Measurements from ENCODE around the gene PPCDC. TPM values are rescaled to one million over a fixed set of nuclear protein-coding genes. Genes with fewer than 3 reads are reported as not detected.

PPCDC gene
- total RNA-seq, 2 experiments from 2014 or later: 23.3 to 24.0 TPM

GRCh38 chr15:75008629-75009326 lies 14.6 kb upstream of the PPCDC start:
- DNase-seq (no peak), ATAC-seq (no peak)
- ChIA-PET POLR2A (no interaction called here), CTCF (no interaction called here)
- Mint-ChIP-seq H3K27ac (no peak overlapping the region), H3K36me3 (ENCODE audit: low read depth) (no peaks in the 10 kb centered on the region), H3K4me1 (peaks cover 10% of the 10 kb centered on the region), H3K9me3 (ENCODE audit: low read depth) (no peaks in the 10 kb centered on the region), H3K27me3 (no peaks in the 10 kb centered on the region), H3K4me3 (no peak overlapping the region)
- intact Hi-C loops (cut with DNase I, micrococcal nuclease): no loop called here

- DNase-seq (no peak), ATAC-seq (no peak)
- no peaks in the 10 kb centered on the region for H3K4me1 Mint-ChIP-seq
- no peak overlapping the region for H3K4me3 Mint-ChIP-seq
- H3K36me3 Mint-ChIP-seq (ENCODE audit: low read depth): no peaks in the 10 kb centered on the region
- H3K9me3 Mint-ChIP-seq (ENCODE audit: low read depth): no peaks in the 10 kb centered on the region
- no peak overlapping the region for H3K27ac Mint-ChIP-seq
- POLR2A ChIA-PET: interaction anchor here (0.6 kb wide), 1 partner anchor 27 kb away, joined by 3 read pairs; no protein-coding TSS in a partner anchor
- intact Hi-C loops (cut with DNase I, micrococcal nuclease): no loop called here
- no peaks in the 10 kb centered on the region for H3K27me3 Mint-ChIP-seq
- CTCF ChIA-PET: no interaction called here
These were observed 7.0 kb upstream of the PPCDC start for GRCh38 chr15:75016431-75016830.

- Mint-ChIP-seq H3K4me3 (no peak overlapping the region), H3K4me1 (peaks cover 8% of the 10 kb centered on the region), H3K27me3 (no peaks in the 10 kb centered on the region), H3K27ac (no peak overlapping the region), H3K9me3 (ENCODE audit: low read depth) (no peaks in the 10 kb centered on the region), H3K36me3 (ENCODE audit: low read depth) (no peaks in the 10 kb centered on the region)
- ChIA-PET POLR2A (no interaction called here), CTCF (interaction anchor here (0.7 to 0.8 kb wide), 2 partner anchors 10 to 106 kb away, joined by 3 read pairs; no protein-coding TSS in a partner anchor)
- intact Hi-C loops (cut with DNase I, micrococcal nuclease): loop anchor here (5.0 to 10.0 kb wide), 3 partner anchors 323 to 665 kb away; partner anchors contain the start of genes EDC3 (in 1 of the 2) and SIN3A (in 1 of the 2)
- DNase-seq (no peak), ATAC-seq (no peak)
These were observed 3.5 kb upstream of the PPCDC start for GRCh38 chr15:75019916-75020315.

GRCh38 chr15:75021341-75021740 lies 2.0 kb upstream of the PPCDC start:
- H3K27me3 Mint-ChIP-seq: no peaks in the 10 kb centered on the region
- ChIA-PET POLR2A (interaction anchor here (0.6 kb wide), 1 partner anchor 187 kb away, joined by 4 read pairs; no protein-coding TSS in a partner anchor), CTCF (no interaction called here)
- intact Hi-C loops (cut with DNase I, micrococcal nuclease): loop anchor here (5.0 to 10.0 kb wide), 3 partner anchors 324 to 663 kb away; partner anchors contain the start of genes EDC3 (in 1 of the 2) and SIN3A (in 1 of the 2)
- no peak overlapping the region for H3K4me3 Mint-ChIP-seq
- ATAC-seq: no peak
- no peaks in the 10 kb centered on the region for H3K9me3 Mint-ChIP-seq (ENCODE audit: low read depth)
- no peak for DNase-seq
- H3K36me3 Mint-ChIP-seq (ENCODE audit: low read depth): no peaks in the 10 kb centered on the region
- no peak overlapping the region for H3K27ac Mint-ChIP-seq
- peaks cover 13% of the 10 kb centered on the region for H3K4me1 Mint-ChIP-seq

- intact Hi-C loops (cut with DNase I, micrococcal nuclease): loop anchor here (1.0 to 10.0 kb wide), 15 partner anchors 27 to 662 kb away; partner anchors contain the start of genes SIN3A (in 2 of the 2), COX5A (in 1 of the 2), EDC3 (in 1 of the 2) and IMP3 (in 1 of the 2)
These were observed 608 bp upstream of the PPCDC start for GRCh38 chr15:75022783-75023180.

GRCh38 chr15:75023872-75024636 lies 664 bp downstream of the PPCDC start:
- Mint-ChIP-seq H3K36me3 (ENCODE audit: low read depth) (no peaks in the 10 kb centered on the region), H3K27me3 (no peaks in the 10 kb centered on the region), H3K27ac (peak overlapping the region; percentile 95), H3K4me3 (peak overlapping the region; percentile 89), H3K9me3 (ENCODE audit: low read depth) (no peaks in the 10 kb centered on the region), H3K4me1 (peaks cover 13% of the 10 kb centered on the region)
- peak; percentile 25 for DNase-seq
- CTCF ChIA-PET: interaction anchor here (0.5 to 1.8 kb wide), 12 partner anchors 9 to 408 kb away, joined by 3 to 13 read pairs (median 4); partner anchors contain the start of gene C15orf39
- ATAC-seq: no peak
- intact Hi-C loops (cut with DNase I, micrococcal nuclease): loop anchor here (1.0 to 10.0 kb wide), 15 partner anchors 29 to 661 kb away; partner anchors contain the start of genes SIN3A (in 2 of the 2), COX5A (in 1 of the 2), EDC3 (in 1 of the 2) and IMP3 (in 1 of the 2)
- POLR2A ChIA-PET: interaction anchor here (0.6 to 1.2 kb wide), 6 partner anchors 9 to 180 kb away, joined by 4 to 10 read pairs (median 6); partner anchors contain the start of genes COX5A and SCAMP5

More at GRCh38 chr15:75022783-75023180, 608 bp upstream of the PPCDC start:
- POLR2A ChIA-PET: interaction anchor here (0.7 to 1.2 kb wide), 4 partner anchors 8 to 181 kb away, joined by 3 to 10 read pairs (median 6); partner anchors contain the start of genes C15orf39 and SCAMP5
- Mint-ChIP-seq H3K9me3 (ENCODE audit: low read depth) (no peaks in the 10 kb centered on the region), H3K27me3 (no peaks in the 10 kb centered on the region), H3K4me1 (peaks cover 13% of the 10 kb centered on the region), H3K4me3 (peak overlapping the region; percentile 89), H3K27ac (no peak overlapping the region), H3K36me3 (ENCODE audit: low read depth) (no peaks in the 10 kb centered on the region)
- ATAC-seq (no peak), DNase-seq (no peak)
- CTCF ChIA-PET: interaction anchor here (0.6 to 1.3 kb wide), 5 partner anchors 27 to 584 kb away, joined by 3 to 8 read pairs (median 4); partner anchors contain the start of genes C15orf39 and SCAMP5

- DNase-seq: no peak
- no peaks in the 10 kb centered on the region for H3K27me3 Mint-ChIP-seq
- H3K4me1 Mint-ChIP-seq: peaks cover 18% of the 10 kb centered on the region
- peaks cover 3% of the 10 kb centered on the region for H3K36me3 Mint-ChIP-seq (ENCODE audit: low read depth)
- peak overlapping the region; percentile 70 for H3K27ac Mint-ChIP-seq
- POLR2A ChIA-PET: interaction anchor here (0.8 to 0.9 kb wide), 2 partner anchors 30 to 68 kb away, joined by 3 to 4 read pairs; partner anchors contain the start of gene SCAMP5
- peak overlapping the region; percentile 89 for H3K4me3 Mint-ChIP-seq
- intact Hi-C loops (cut with DNase I, micrococcal nuclease): loop anchor here in 1 of 2 experiments (5.0 to 10.0 kb wide), 2 partner anchors 247 to 660 kb away; no protein-coding TSS in a partner anchor
- H3K9me3 Mint-ChIP-seq (ENCODE audit: low read depth): no peaks in the 10 kb centered on the region
- ATAC-seq: no peak
- CTCF ChIA-PET: interaction anchor here (0.7 to 2.3 kb wide), 6 partner anchors 10 to 179 kb away, joined by 3 to 13 read pairs (median 3); partner anchors contain the start of gene C15orf39
These were observed 1.7 kb downstream of the PPCDC start for GRCh38 chr15:75025107-75025506.

- CTCF ChIA-PET: interaction anchor here (0.6 to 6.8 kb wide), 6 partner anchors 30 to 214 kb away, joined by 3 to 64 read pairs (median 6); partner anchors contain the start of gene C15orf39
- intact Hi-C loops (cut with DNase I, micrococcal nuclease): loop anchor here in 1 of 2 experiments (5.0 to 10.0 kb wide), 2 partner anchors 247 to 659 kb away; no protein-coding TSS in a partner anchor
- no peaks in the 10 kb centered on the region for H3K27me3 Mint-ChIP-seq
- ATAC-seq: no peak
- no peak overlapping the region for H3K27ac Mint-ChIP-seq
- peaks cover 18% of the 10 kb centered on the region for H3K4me1 Mint-ChIP-seq
- no peak for DNase-seq
- POLR2A ChIA-PET: interaction anchor here (0.8 to 0.9 kb wide), 2 partner anchors 30 to 69 kb away, joined by 3 to 4 read pairs; partner anchors contain the start of gene SCAMP5
- H3K4me3 Mint-ChIP-seq: peak overlapping the region; percentile 89
- no peaks in the 10 kb centered on the region for H3K9me3 Mint-ChIP-seq (ENCODE audit: low read depth)
- peaks cover 6% of the 10 kb centered on the region for H3K36me3 Mint-ChIP-seq (ENCODE audit: low read depth)
These were observed 2.3 kb downstream of the PPCDC start for GRCh38 chr15:75025548-75026260.

- ChIA-PET POLR2A (interaction anchor here (0.5 to 1.5 kb wide), 2 partner anchors 176 to 184 kb away, joined by 3 to 7 read pairs; no protein-coding TSS in a partner anchor), CTCF (interaction anchor here (0.7 to 6.8 kb wide), 2 partner anchors 55 to 177 kb away, joined by 3 to 64 read pairs; no protein-coding TSS in a partner anchor)
- H3K4me3 Mint-ChIP-seq: no peak overlapping the region
- H3K9me3 Mint-ChIP-seq (ENCODE audit: low read depth): no peaks in the 10 kb centered on the region
- intact Hi-C loops (cut with DNase I, micrococcal nuclease): loop anchor here in 1 of 2 experiments (5.0 to 10.0 kb wide), 2 partner anchors 245 to 657 kb away; no protein-coding TSS in a partner anchor
- H3K36me3 Mint-ChIP-seq (ENCODE audit: low read depth): peaks cover 7% of the 10 kb centered on the region
- no peak for ATAC-seq
- H3K27me3 Mint-ChIP-seq: no peaks in the 10 kb centered on the region
- H3K27ac Mint-ChIP-seq: peak overlapping the region; percentile 16
- peaks cover 21% of the 10 kb centered on the region for H3K4me1 Mint-ChIP-seq
- no peak for DNase-seq
These were observed 4.2 kb downstream of the PPCDC start for GRCh38 chr15:75027551-75027950.

- no peaks in the 10 kb centered on the region for H3K27me3 Mint-ChIP-seq
- H3K9me3 Mint-ChIP-seq (ENCODE audit: low read depth): no peaks in the 10 kb centered on the region
- H3K4me1 Mint-ChIP-seq: peaks cover 19% of the 10 kb centered on the region
- DNase-seq: no peak
- peaks cover 12% of the 10 kb centered on the region for H3K36me3 Mint-ChIP-seq (ENCODE audit: low read depth)
- POLR2A ChIA-PET: interaction anchor here (0.6 to 1.3 kb wide), 2 partner anchors 175 to 425 kb away, joined by 3 to 7 read pairs; no protein-coding TSS in a partner anchor
- ATAC-seq: peak; percentile 24
- intact Hi-C loops (cut with DNase I, micrococcal nuclease): loop anchor here (1.0 to 10.0 kb wide), 4 partner anchors 175 to 656 kb away; no protein-coding TSS in a partner anchor
- CTCF ChIA-PET: interaction anchor here (0.6 to 6.8 kb wide), 14 partner anchors 10 to 484 kb away, joined by 3 to 64 read pairs (median 3); partner anchors contain the start of gene C15orf39
- H3K27ac Mint-ChIP-seq: no peak overlapping the region
- H3K4me3 Mint-ChIP-seq: no peak overlapping the region
These were observed 5.6 kb downstream of the PPCDC start for GRCh38 chr15:75028991-75029377.
